ENCODE data around the gene LTBP2. TPM values are rescaled to one million over a fixed set of nuclear protein-coding genes. Genes with fewer than 3 reads are reported as not detected.

Gene LTBP2
- total RNA-seq, 1 experiment from 2014 or later = 124 TPM

DNA sequence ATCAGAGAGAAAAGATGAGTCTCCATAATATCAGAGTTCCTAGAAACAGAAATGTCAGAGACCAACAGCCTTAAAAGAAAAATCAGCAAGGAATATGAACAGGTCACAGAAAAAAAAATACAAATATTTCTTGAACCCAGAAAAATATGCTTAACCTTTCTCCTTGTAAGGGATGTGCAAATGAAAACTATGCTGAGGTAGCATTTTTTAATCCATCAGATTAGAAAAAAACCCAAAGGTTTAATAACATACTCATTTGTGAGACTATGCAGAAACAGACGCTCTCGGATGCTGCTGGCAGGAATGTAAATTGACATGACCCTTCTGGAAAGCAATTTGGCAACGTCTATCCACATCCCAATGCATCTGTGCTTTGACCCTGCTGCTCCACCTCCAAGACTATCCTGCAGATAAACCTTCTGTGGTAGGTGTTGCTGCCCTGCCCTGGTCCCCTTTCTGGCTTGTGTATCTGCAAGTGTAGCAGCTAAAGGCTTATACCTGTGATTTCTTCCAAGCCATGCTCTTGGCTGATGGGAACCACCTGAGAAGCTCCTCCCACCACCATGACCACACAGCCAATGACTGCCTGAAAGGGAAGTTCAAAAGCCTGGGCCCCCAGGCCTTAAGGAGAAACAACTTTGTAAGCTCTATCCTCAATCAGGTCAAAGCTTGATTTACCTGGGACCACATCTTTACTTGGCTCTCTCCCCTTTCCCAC is 49.4 kb downstream of the LTBP2 start:
- Histone ChIP-seq H3F3A (ENCODE audit: insufficient read depth, low read depth) (peaks cover 75% of the 10 kb centered on the region), H2AFZ (peak overlapping the region; percentile 3; the same call in 1 of the 2 replicates), H3K79me2 (ENCODE audit: low read depth) (peaks cover 60% of the 10 kb centered on the region), H4K20me1 (ENCODE audit: insufficient read depth) (no peaks in the 10 kb centered on the region), H3K27ac (peak overlapping the region; percentile 83), H3K4me1 (replicated peaks; ENCODE audit: insufficient read depth) (peaks cover 70% of the 10 kb centered on the region), H3K9me2 (ENCODE audit: insufficient read depth) (no peaks in the 10 kb centered on the region), H3K27me3 (ENCODE audit: insufficient read depth, low read depth) (no peaks in the 10 kb centered on the region), H3K4me3 (peak overlapping the region; percentile 43), H3K4me2 (peak overlapping the region; percentile 80), H3K9me3 (ENCODE audit: insufficient read depth, low read depth) (no peaks in the 10 kb centered on the region), H3K36me3 (ENCODE audit: low read depth) (no peaks in the 10 kb centered on the region)
- ChIA-PET CTCF (interaction anchor here (0.8 kb wide), 1 partner anchor 9 kb away, joined by 5 read pairs; no protein-coding TSS in a partner anchor), POLR2A (ENCODE audit: unreplicated experiment) (interaction anchor here (0.7 to 0.9 kb wide), 3 partner anchors 10 to 22 kb away, joined by 5 to 11 read pairs (median 5); no protein-coding TSS in a partner anchor)
- TF ChIP-seq, protein P1, sequence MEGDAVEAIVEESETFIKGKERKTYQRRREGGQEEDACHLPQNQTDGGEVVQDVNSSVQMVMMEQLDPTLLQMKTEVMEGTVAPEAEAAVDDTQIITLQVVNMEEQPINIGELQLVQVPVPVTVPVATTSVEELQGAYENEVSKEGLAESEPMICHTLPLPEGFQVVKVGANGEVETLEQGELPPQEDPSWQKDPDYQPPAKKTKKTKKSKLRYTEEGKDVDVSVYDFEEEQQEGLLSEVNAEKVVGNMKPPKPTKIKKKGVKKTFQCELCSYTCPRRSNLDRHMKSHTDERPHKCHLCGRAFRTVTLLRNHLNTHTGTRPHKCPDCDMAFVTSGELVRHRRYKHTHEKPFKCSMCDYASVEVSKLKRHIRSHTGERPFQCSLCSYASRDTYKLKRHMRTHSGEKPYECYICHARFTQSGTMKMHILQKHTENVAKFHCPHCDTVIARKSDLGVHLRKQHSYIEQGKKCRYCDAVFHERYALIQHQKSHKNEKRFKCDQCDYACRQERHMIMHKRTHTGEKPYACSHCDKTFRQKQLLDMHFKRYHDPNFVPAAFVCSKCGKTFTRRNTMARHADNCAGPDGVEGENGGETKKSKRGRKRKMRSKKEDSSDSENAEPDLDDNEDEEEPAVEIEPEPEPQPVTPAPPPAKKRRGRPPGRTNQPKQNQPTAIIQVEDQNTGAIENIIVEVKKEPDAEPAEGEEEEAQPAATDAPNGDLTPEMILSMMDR (conservative IDR thresholded peaks at IDR 0.05) = 0 out of 2 replicates have a peak, but pooled peaks have one; percentile 12
- no peak for TF ChIP-seq EZH2 (IDR thresholded peaks at IDR 0.05; ENCODE audit: low read depth)
- no TSS peak for BruUV-seq (replicated peaks)
- intact Hi-C loops (cut with micrococcal nuclease; ENCODE audit: unreplicated experiment) = no loop called here
- DNase-seq = no peak

DNA sequence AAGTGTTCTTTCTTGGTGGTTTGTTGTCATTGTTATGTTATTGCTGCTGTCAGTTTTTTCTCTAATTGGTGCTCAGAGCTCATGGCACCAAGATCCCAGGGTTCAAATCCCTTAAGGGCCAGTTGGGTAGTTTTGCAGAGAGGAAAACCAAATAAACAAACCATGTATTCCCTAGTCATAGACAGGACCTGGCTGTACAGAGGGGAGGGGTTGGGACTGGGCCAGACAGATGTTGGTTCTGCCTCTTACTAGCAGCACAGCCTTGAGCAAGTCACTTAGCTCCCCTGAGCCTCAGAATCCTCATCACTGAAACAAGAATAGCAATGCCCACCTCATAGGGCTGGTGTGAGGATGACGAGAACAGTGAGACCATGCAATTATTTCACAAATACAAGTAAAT is 53.4 kb downstream of the LTBP2 start:
- Histone ChIP-seq H3K79me2 (ENCODE audit: low read depth) (peaks cover 34% of the 10 kb centered on the region), H3K27ac (no peak overlapping the region), H3K9me2 (ENCODE audit: insufficient read depth) (no peaks in the 10 kb centered on the region), H3K4me2 (no peak overlapping the region), H2AFZ (no peak overlapping the region), H3K9me3 (ENCODE audit: insufficient read depth, low read depth) (no peaks in the 10 kb centered on the region), H3K4me3 (no peak overlapping the region), H3K4me1 (replicated peaks; ENCODE audit: insufficient read depth) (peaks cover 44% of the 10 kb centered on the region), H3K27me3 (ENCODE audit: insufficient read depth, low read depth) (no peaks in the 10 kb centered on the region), H3K36me3 (ENCODE audit: low read depth) (0 out of 2 replicates have a peak, but pooled peaks cover 3% of the 10 kb centered on the region), H4K20me1 (ENCODE audit: insufficient read depth) (no peaks in the 10 kb centered on the region), H3F3A (ENCODE audit: insufficient read depth, low read depth) (peaks cover 42% of the 10 kb centered on the region)
- DNase-seq = no peak
- intact Hi-C loops (cut with micrococcal nuclease; ENCODE audit: unreplicated experiment) = no loop called here
- ChIA-PET POLR2A (ENCODE audit: unreplicated experiment) (no interaction called here), CTCF (interaction anchor here (0.6 to 0.7 kb wide), 3 partner anchors 8 to 440 kb away, joined by 3 to 6 read pairs (median 3); no protein-coding TSS in a partner anchor)
- no peak for TF ChIP-seq EZH2 (IDR thresholded peaks at IDR 0.05; ENCODE audit: low read depth)
- TF ChIP-seq, protein P1 (conservative IDR thresholded peaks at IDR 0.05) = no peak
- no TSS peak for BruUV-seq (replicated peaks)

DNA sequence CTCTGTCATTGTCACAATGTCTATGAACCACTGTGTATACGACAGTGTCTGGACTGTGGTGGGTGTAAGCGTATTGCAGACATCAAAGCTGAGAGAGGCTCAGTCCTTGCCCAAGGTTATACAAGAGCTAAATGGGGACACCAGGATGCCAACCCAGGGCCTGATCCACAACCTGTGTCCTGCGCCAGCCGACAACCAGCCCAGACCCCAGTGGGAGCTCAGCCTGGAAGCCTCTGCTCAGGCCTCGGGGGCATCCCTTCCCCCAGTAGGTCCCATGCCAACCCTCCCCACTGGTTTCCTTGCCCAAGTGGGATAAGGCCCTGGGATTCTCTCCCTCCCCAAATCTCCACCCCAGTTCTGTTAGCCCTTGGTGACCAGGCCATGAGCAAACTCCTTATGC is 54.3 kb downstream of the LTBP2 start:
- Histone ChIP-seq H3K79me2 (ENCODE audit: low read depth) (peaks cover 34% of the 10 kb centered on the region), H2AFZ (no peak overlapping the region), H3K4me1 (replicated peaks; ENCODE audit: insufficient read depth) (peaks cover 34% of the 10 kb centered on the region), H3K27ac (peak overlapping the region; percentile 7; the same call in 1 of the 2 replicates), H3K9me2 (ENCODE audit: insufficient read depth) (no peaks in the 10 kb centered on the region), H3K27me3 (ENCODE audit: insufficient read depth, low read depth) (no peaks in the 10 kb centered on the region), H4K20me1 (ENCODE audit: insufficient read depth) (no peaks in the 10 kb centered on the region), H3K9me3 (ENCODE audit: insufficient read depth, low read depth) (no peaks in the 10 kb centered on the region), H3K36me3 (ENCODE audit: low read depth) (0 out of 2 replicates have a peak, but pooled peaks cover 3% of the 10 kb centered on the region), H3K4me3 (no peak overlapping the region), H3K4me2 (no peak overlapping the region), H3F3A (ENCODE audit: insufficient read depth, low read depth) (peaks cover 33% of the 10 kb centered on the region)
- TF ChIP-seq, protein P1 (conservative IDR thresholded peaks at IDR 0.05) = no peak
- no peak for TF ChIP-seq EZH2 (IDR thresholded peaks at IDR 0.05; ENCODE audit: low read depth)
- DNase-seq = no peak
- intact Hi-C loops (cut with micrococcal nuclease; ENCODE audit: unreplicated experiment) = no loop called here
- no TSS peak for BruUV-seq (replicated peaks)
- ChIA-PET CTCF (interaction anchor here (1.0 kb wide), 1 partner anchor 12 kb away, joined by 3 read pairs; no protein-coding TSS in a partner anchor), POLR2A (ENCODE audit: unreplicated experiment) (interaction anchor here (0.6 to 0.7 kb wide), 2 partner anchors 11 to 43 kb away, joined by 3 read pairs; no protein-coding TSS in a partner anchor)

Measured in PC-9 (cell line).